Hepatic stellate cell (primary cell): ENCODE data around the gene SPATA31E1.
"Not testable (repeated sequence)": the region's sequence is repeated elsewhere in the genome, so short reads cannot be mapped to it uniquely, and the experiment has no call there.

Experiments
- DNase-seq: peaks from one replicate; pipeline ENCODE4 v3.0.0; 2011; ENCODE audit warnings: low spot score

SPATA31E1 gene

GRCh38 chr9:87934444-87934843 lies 51.8 kb downstream of the SPATA31E1 start:
- not testable (repeated sequence) for DNase-seq

- DNase-seq = not testable (repeated sequence)
Observed at GRCh38 chr9:87937352-87937751, 54.7 kb downstream of the SPATA31E1 start.

- DNase-seq = not testable (repeated sequence)
Observed at GRCh38 chr9:87937918-87938317, 55.2 kb downstream of the SPATA31E1 start.

- not testable (repeated sequence) for DNase-seq
Observed at GRCh38 chr9:87938336-87938735, 55.7 kb downstream of the SPATA31E1 start.
